HL-60 (cell line): ENCODE data around the gene DCHS1.
A peak's percentile ranks its signal among the peaks of the same experiment; 100 is the strongest.

Source experiments
- CTCF ChIP-seq: IDR thresholded peaks from one replicate; pipeline ENCODE4 v1.5.1; 2011; ENCODE audit warnings: low read length, control low read depth, inconsistent platforms; ENCODE audit not compliant: insufficient read depth
- REST ChIP-seq: IDR thresholded peaks from 2 replicates; pipeline ENCODE4 v1.6.1; 2012; ENCODE audit warnings: low read depth; ENCODE audit not compliant: insufficient replicate concordance

GRCh38 chr11:6635082-6635932 is 20.3 kb downstream of the DCHS1 start:
- TF ChIP-seq CTCF (no peak), REST (peak; percentile 44)
